ENCODE measurements around the gene C6orf52. TPM values are rescaled to one million over a fixed set of nuclear protein-coding genes. Genes with fewer than 3 reads are reported as not detected.
"Not testable (repeated sequence)": the region's sequence is repeated elsewhere in the genome, so short reads cannot be mapped to it uniquely, and the experiment has no call there.

Gene C6orf52
- total RNA-seq: 1 to 10 TPM; 2.5 to 5.3 (median 4.3) TPM

GRCh38 chr6:10694302-10695085, at the start of gene C6orf52, which contains the start of gene PAK1IP1:
Gene C6orf52, minus strand, starts transcription at chr6:10694616. Its CDS starts 7,066 bp downstream, at chr6:10687550.
Gene PAK1IP1, plus strand, starts transcription at chr6:10694972. Its CDS starts 14 bp downstream, at chr6:10694986.
- Mint-ChIP-seq H3K4me3 (peak within 1 kb of the TSS; percentile 93), H3K4me1 (ENCODE audit: low read depth) (peaks cover 24% of the 10 kb centered on the region), H3K27me3 (ENCODE audit: low read depth) (no peaks in the 10 kb centered on the region), H3K36me3 (ENCODE audit: insufficient read depth) (peaks cover 22% of the 10 kb centered on the region), H3K9me3 (no peaks in the 10 kb centered on the region)
- peak; percentile 94 to 95 for ATAC-seq
- DNase-seq: peak; percentile 90

GRCh38 chr6:10743515-10743914, 49.1 kb upstream of the C6orf52 start:
- H3K4me1 Mint-ChIP-seq (ENCODE audit: low read depth): peaks cover 11% of the 10 kb centered on the region
- ATAC-seq: no peak
- peaks cover 2% of the 10 kb centered on the region for H3K36me3 Mint-ChIP-seq (ENCODE audit: insufficient read depth)
- DNase-seq: no peak
- no peaks in the 10 kb centered on the region for H3K27me3 Mint-ChIP-seq (ENCODE audit: low read depth)
- no peak overlapping the region for H3K4me3 Mint-ChIP-seq
- H3K9me3 Mint-ChIP-seq: no peaks in the 10 kb centered on the region

- no peaks in the 10 kb centered on the region for H3K27me3 Mint-ChIP-seq (ENCODE audit: low read depth)
- H3K4me3 Mint-ChIP-seq: no peak overlapping the region
- DNase-seq: no peak
- H3K4me1 Mint-ChIP-seq (ENCODE audit: low read depth): peaks cover 9% of the 10 kb centered on the region
- no peaks in the 10 kb centered on the region for H3K9me3 Mint-ChIP-seq
- no peak for ATAC-seq
- H3K36me3 Mint-ChIP-seq (ENCODE audit: insufficient read depth): peaks cover 2% of the 10 kb centered on the region
These were observed 47.8 kb upstream of the C6orf52 start for GRCh38 chr6:10742251-10742650.

GRCh38 chr6:10741643-10742042, 47.2 kb upstream of the C6orf52 start:
- H3K4me1 Mint-ChIP-seq (ENCODE audit: low read depth); H3K4me3 Mint-ChIP-seq; ATAC-seq; H3K9me3 Mint-ChIP-seq; DNase-seq; H3K36me3 Mint-ChIP-seq (ENCODE audit: insufficient read depth); H3K27me3 Mint-ChIP-seq (ENCODE audit: low read depth): not testable (repeated sequence)

DNA sequence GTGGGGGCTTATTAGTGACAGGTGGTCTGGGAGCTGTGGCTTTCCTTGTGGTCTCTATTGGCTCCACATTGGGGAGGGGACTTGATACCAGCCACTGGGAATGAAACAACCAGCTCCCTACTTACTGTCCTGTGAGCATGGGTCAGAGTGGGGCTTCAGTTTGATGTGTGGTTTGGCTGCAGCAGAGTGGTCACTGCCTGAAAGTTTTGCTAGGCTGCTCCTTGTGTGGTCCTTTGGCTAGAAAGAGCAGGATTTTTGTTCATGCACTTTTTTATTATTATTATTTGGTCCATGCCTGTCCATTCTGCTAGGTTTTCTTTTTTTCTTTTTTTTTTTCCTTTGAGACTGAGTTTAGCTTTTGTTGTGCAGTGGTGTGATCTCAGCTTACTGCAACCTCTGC, 45.6 kb upstream of the C6orf52 start:
- Mint-ChIP-seq H3K36me3 (ENCODE audit: insufficient read depth) (peaks cover under 1% of the 10 kb centered on the region), H3K9me3 (no peaks in the 10 kb centered on the region), H3K27me3 (ENCODE audit: low read depth) (no peaks in the 10 kb centered on the region), H3K4me3 (no peak overlapping the region), H3K4me1 (ENCODE audit: low read depth) (no peaks in the 10 kb centered on the region)
- ATAC-seq: no peak
- no peak for DNase-seq

DNA sequence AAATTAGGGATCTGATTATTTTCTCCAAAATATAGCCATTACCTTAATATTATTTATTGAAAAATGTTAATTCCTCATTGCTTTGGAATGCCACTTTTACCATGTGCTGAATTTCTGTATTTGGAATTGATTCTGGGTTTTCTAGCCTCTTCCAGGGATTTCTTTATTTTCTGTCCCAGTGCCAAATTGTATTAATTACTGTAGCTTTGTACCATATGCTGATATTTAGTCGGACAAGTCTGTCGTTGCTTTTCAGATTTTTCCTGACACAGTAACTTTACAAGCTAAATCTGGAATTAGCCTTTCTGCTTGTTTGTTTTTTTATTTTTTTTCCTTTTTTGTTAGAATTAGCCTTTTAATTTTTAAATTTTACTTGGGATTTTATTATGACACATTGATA, 42.3 kb upstream of the C6orf52 start:
- Mint-ChIP-seq H3K36me3 (ENCODE audit: insufficient read depth) (no peaks in the 10 kb centered on the region), H3K4me1 (ENCODE audit: low read depth) (peaks cover 4% of the 10 kb centered on the region), H3K27me3 (ENCODE audit: low read depth) (no peaks in the 10 kb centered on the region), H3K4me3 (no peak overlapping the region), H3K9me3 (no peaks in the 10 kb centered on the region)
- ATAC-seq (no peak), DNase-seq (no peak)

DNA sequence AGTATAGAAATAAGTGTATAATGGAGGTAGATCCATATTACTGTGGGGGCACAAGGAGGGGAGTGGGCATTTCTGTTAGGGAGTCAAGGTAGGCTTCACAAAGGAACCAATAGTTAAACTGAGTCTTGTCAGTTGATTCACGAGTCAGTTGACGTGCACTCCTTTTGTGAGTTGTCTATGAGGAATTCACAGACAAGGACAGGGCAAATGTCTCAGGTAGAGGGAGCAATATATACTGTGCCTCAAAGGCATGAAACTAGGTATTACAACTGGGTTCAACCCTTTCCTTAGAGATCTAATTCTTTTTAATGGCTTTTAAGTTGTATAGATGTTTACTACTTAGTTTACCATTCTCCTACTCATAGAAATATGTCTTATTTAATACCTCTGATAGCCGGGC, 39.4 kb upstream of the C6orf52 start:
- ATAC-seq (no peak), DNase-seq (no peak)
- Mint-ChIP-seq H3K4me3 (no peak overlapping the region), H3K9me3 (no peaks in the 10 kb centered on the region), H3K4me1 (ENCODE audit: low read depth) (peaks cover 4% of the 10 kb centered on the region), H3K27me3 (ENCODE audit: low read depth) (no peaks in the 10 kb centered on the region), H3K36me3 (ENCODE audit: insufficient read depth) (peaks cover 6% of the 10 kb centered on the region)

DNA sequence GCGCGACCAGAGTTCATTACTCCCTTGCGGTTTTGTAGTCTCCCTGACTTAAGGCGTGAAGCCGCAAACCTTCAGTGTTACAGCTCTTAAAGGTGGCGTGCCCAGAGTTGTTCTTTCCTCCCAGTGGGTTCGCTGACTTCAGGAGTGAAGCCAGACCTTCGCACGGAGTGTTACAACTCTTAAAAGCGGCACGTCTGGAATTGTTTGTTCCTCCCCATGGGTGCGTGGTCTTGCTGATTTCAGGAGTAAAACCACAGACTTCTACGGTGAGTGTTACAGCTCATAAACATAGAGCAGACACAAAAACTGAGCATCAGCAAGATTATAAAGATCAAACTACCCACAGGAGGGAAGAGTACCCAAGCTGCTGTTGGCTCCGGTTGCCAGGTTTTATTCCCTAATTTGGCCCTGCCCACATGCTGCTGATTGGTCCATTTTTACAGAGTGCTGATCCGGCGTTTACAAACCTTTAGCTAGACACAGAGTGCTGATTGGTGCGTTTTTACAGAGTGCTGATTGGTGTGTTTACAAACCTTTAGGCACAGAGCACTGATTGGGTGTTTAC, 38.8 kb upstream of the C6orf52 start:
- peaks cover 4% of the 10 kb centered on the region for H3K4me1 Mint-ChIP-seq (ENCODE audit: low read depth)
- DNase-seq (no peak), ATAC-seq (no peak)

DNA sequence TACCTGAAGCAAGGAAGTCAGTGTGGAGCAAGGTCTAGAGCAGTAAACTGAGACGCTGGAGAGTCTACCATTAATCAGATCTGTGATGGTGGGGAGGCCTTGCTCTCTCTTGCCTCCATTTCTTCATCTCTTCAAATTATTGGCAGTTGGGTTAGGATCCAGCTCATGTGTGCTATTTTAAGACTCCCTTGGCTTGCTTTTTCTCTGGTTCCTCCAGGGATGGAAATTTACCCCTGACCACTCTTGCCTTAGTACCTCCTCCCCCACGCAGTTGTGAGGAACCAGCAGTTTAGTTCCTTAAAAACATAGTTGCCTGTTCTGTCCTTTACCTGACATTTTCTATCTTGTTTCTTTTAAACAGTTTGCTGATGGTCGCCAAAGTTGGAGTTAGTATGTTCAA, 35.8 kb upstream of the C6orf52 start:
- peaks cover 9% of the 10 kb centered on the region for H3K4me1 Mint-ChIP-seq (ENCODE audit: low read depth)
- no peak overlapping the region for H3K4me3 Mint-ChIP-seq
- no peaks in the 10 kb centered on the region for H3K9me3 Mint-ChIP-seq
- ATAC-seq: no peak
- peaks cover 19% of the 10 kb centered on the region for H3K36me3 Mint-ChIP-seq (ENCODE audit: insufficient read depth)
- no peaks in the 10 kb centered on the region for H3K27me3 Mint-ChIP-seq (ENCODE audit: low read depth)
- no peak for DNase-seq

More for the DNA sequence above, 38.8 kb upstream of the C6orf52 start:
- H3K4me3 Mint-ChIP-seq: no peak overlapping the region
- H3K36me3 Mint-ChIP-seq (ENCODE audit: insufficient read depth): peaks cover 6% of the 10 kb centered on the region
- no peaks in the 10 kb centered on the region for H3K9me3 Mint-ChIP-seq
- no peaks in the 10 kb centered on the region for H3K27me3 Mint-ChIP-seq (ENCODE audit: low read depth)

DNA sequence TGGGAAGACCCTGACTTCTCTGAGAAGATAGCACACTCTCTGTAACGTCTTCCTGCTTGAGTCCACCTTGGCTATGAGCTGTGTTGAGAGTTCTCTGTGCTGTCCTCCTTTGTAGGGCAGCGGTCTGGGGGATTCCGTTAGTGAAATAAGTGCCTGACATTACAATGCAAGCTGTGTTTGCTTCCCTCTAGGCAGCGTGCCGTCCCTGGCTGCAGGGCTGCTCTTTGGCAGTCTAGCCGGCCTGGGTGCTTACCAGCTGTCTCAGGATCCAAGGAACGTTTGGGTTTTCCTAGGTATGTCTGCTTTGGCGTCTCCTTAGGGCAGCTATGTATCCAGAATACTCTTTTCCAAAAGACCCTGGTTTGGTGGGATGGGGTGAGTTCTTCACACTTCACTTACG, 31.3 kb upstream of the C6orf52 start:
- Mint-ChIP-seq H3K4me1 (ENCODE audit: low read depth) (peaks cover 40% of the 10 kb centered on the region), H3K4me3 (no peak overlapping the region), H3K36me3 (ENCODE audit: insufficient read depth) (peaks cover 18% of the 10 kb centered on the region), H3K27me3 (ENCODE audit: low read depth) (no peaks in the 10 kb centered on the region), H3K9me3 (no peaks in the 10 kb centered on the region)
- ATAC-seq (no peak), DNase-seq (no peak)

- DNase-seq (no peak), ATAC-seq (no peak)
- Mint-ChIP-seq H3K9me3 (no peaks in the 10 kb centered on the region), H3K4me3 (peak overlapping the region; percentile 91), H3K4me1 (ENCODE audit: low read depth) (peaks cover 40% of the 10 kb centered on the region), H3K27me3 (ENCODE audit: low read depth) (no peaks in the 10 kb centered on the region), H3K36me3 (ENCODE audit: insufficient read depth) (peaks cover 13% of the 10 kb centered on the region)
These were observed 30.6 kb upstream of the C6orf52 start for GRCh38 chr6:10725044-10725443.

GRCh38 chr6:10723567-10723881, 29.1 kb upstream of the C6orf52 start:
- Mint-ChIP-seq H3K4me3 (peak overlapping the region; percentile 91), H3K4me1 (ENCODE audit: low read depth) (peaks cover 43% of the 10 kb centered on the region), H3K9me3 (no peaks in the 10 kb centered on the region), H3K27me3 (ENCODE audit: low read depth) (no peaks in the 10 kb centered on the region), H3K36me3 (ENCODE audit: insufficient read depth) (peaks cover 13% of the 10 kb centered on the region)
- no peak for DNase-seq
- no peak for ATAC-seq

DNA sequence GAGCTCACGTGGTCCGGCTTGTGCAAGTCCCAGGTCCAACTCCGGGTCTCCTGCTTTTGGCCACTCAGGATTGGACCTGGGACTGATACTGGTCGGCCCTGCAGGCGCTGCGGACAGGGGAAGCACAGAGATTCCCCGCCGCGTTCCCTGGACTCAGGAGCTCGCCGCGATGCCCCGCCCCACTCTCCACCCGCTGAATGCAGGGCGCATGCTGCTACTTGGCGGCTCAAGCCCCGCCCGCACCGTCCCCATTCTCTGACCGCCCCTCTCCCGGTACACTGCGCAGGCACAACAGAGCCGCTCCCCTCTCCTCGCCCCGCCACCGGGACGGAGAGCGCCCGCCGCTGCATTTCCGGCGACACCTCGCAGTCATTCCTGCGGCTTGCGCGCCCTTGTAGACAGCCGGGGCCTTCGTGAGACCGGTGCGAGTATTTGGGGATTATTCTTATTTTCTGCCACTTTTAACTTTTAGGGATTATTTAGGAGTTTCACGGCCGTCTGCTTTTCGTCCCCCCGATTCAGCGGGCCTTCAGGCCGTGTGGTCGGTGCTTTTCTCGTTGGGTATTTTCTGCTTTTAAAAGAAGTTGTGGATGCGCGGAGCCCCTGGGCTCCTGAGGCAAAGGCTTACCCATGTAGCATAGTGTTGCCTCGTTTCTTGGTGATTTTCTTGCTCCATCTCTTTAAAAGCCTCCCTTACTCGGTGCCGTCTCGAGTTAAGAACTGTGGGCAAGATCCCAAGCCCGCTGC, 28.6 kb upstream of the C6orf52 start, which contains the start of gene TMEM14C:
TMEM14C (plus strand) TSS at position 251 of the 747 bp plus-strand sequence. CDS start 1,544 bp downstream, outside the sequence.
- DNase-seq: peak; percentile 78
- Mint-ChIP-seq H3K9me3 (no peaks in the 10 kb centered on the region), H3K4me1 (ENCODE audit: low read depth) (peaks cover 43% of the 10 kb centered on the region), H3K27me3 (ENCODE audit: low read depth) (no peaks in the 10 kb centered on the region), H3K4me3 (peak within 1 kb of the TSS; percentile 91), H3K36me3 (ENCODE audit: insufficient read depth) (peaks cover 13% of the 10 kb centered on the region)
- peak; percentile 92 to 96 for ATAC-seq

- H3K36me3 Mint-ChIP-seq (ENCODE audit: insufficient read depth): peaks cover 9% of the 10 kb centered on the region
- DNase-seq (no peak), ATAC-seq (no peak)
- no peaks in the 10 kb centered on the region for H3K9me3 Mint-ChIP-seq
- peaks cover 43% of the 10 kb centered on the region for H3K4me1 Mint-ChIP-seq (ENCODE audit: low read depth)
- H3K27me3 Mint-ChIP-seq (ENCODE audit: low read depth): no peaks in the 10 kb centered on the region
- H3K4me3 Mint-ChIP-seq: peak overlapping the region; percentile 91
These were observed 28.1 kb upstream of the C6orf52 start for GRCh38 chr6:10722570-10722819.

Data from activated T-cell treated with anti-CD3 and anti-CD28 coated beads, Interleukin-2, amount 50 U/mL, for 4 hours (primary cell).